NCI-H2107 treated with DMSO at 0.1 percent for 48 hours (cell line): ENCODE measurements around the gene KCNT2.
"Not testable (repeated sequence)": the region's sequence is repeated elsewhere in the genome, so short reads cannot be mapped to it uniquely, and the experiment has no call there.

ENCODE experiments used
- DNase-seq: peaks from one replicate; lab custom pipeline; 2025; ENCODE audit not compliant: unreplicated experiment; lab: John Stamatoyannopoulos, UW

KCNT2 gene

GRCh38 chr1:196590959-196591358 is 17.3 kb downstream of the KCNT2 start:
- DNase-seq: no peak

- DNase-seq: no peak
Observed at GRCh38 chr1:196590012-196590708, 18.1 kb downstream of the KCNT2 start.

- DNase-seq: no peak
Observed at GRCh38 chr1:196584696-196585095, 23.5 kb downstream of the KCNT2 start.

- DNase-seq: no peak
Observed at GRCh38 chr1:196577386-196577785, 30.9 kb downstream of the KCNT2 start.

GRCh38 chr1:196573226-196573625 is 35.0 kb downstream of the KCNT2 start:
- no peak for DNase-seq

GRCh38 chr1:196567238-196567637 is 41.0 kb downstream of the KCNT2 start:
- DNase-seq: no peak

GRCh38 chr1:196563768-196564167 is 44.5 kb downstream of the KCNT2 start:
- DNase-seq: no peak

GRCh38 chr1:196559314-196559713 is 48.9 kb downstream of the KCNT2 start:
- DNase-seq: no peak

GRCh38 chr1:196558411-196558810 is 49.8 kb downstream of the KCNT2 start:
- DNase-seq: no peak

GRCh38 chr1:196557797-196558196 is 50.4 kb downstream of the KCNT2 start:
- no peak for DNase-seq

GRCh38 chr1:196550731-196551130 is 57.5 kb downstream of the KCNT2 start:
- no peak for DNase-seq

- no peak for DNase-seq
Observed at GRCh38 chr1:196546272-196547111, 61.7 kb downstream of the KCNT2 start.

- no peak for DNase-seq
Observed at GRCh38 chr1:196545222-196545621, 63.0 kb downstream of the KCNT2 start.

- no peak for DNase-seq
Observed at GRCh38 chr1:196544617-196545016, 63.6 kb downstream of the KCNT2 start.

- peak; percentile 1 for DNase-seq
Observed at GRCh38 chr1:196543833-196544232, 64.4 kb downstream of the KCNT2 start.

GRCh38 chr1:196538473-196538872 is 69.8 kb downstream of the KCNT2 start:
- no peak for DNase-seq

GRCh38 chr1:196535727-196536126 is 72.5 kb downstream of the KCNT2 start:
- no peak for DNase-seq

- no peak for DNase-seq
Observed at GRCh38 chr1:196531737-196532524, 76.3 kb downstream of the KCNT2 start.

GRCh38 chr1:196527919-196528318 is 80.3 kb downstream of the KCNT2 start:
- DNase-seq: no peak

- not testable (repeated sequence) for DNase-seq
Observed at GRCh38 chr1:196522574-196523345, 85.5 kb downstream of the KCNT2 start.

- DNase-seq: no peak
Observed at GRCh38 chr1:196517193-196517592, 91.0 kb downstream of the KCNT2 start.
